ENCODE data around the gene MOB1B. TPM values are rescaled to one million over a fixed set of nuclear protein-coding genes. Genes with fewer than 3 reads are reported as not detected.

The MOB1B gene
- total and polyA plus RNA-seq, 2 of the 13 experiments (the other 11 are each of a cell fraction or from before 2014, with no cell fraction given), result 3.9 to 4.0 TPM

GRCh38 chr4:71009086-71009485 is 106.9 kb downstream of the MOB1B start:
- Histone ChIP-seq H3K36me3 (replicated peaks in 1 of 2; ENCODE audit: control insufficient read depth in 1 of 2, insufficient read depth in 2 of 2, low read length in 2 of 2) (no peaks in the 10 kb centered on the region), H3K9me3 (ENCODE audit: low read length) (no peaks in the 10 kb centered on the region), H4K20me1 (ENCODE audit: insufficient read depth, low read length) (no peaks in the 10 kb centered on the region), H3K27ac (ENCODE audit: extremely low read length, insufficient read depth, low read length) (no peak overlapping the region), H3K4me1 (ENCODE audit: insufficient read depth, low read length) (no peaks in the 10 kb centered on the region), H3K4me2 (ENCODE audit: low read depth, low read length) (no peak overlapping the region), H3K27me3 (ENCODE audit: control insufficient read depth in 1 of 2, insufficient read depth in 2 of 2, low read length in 2 of 2) (no peaks in the 10 kb centered on the region), H2AFZ (ENCODE audit: low read length) (no peak overlapping the region), H3K79me2 (ENCODE audit: insufficient read depth, low read length) (peaks cover 9% of the 10 kb centered on the region), H3K9ac (ENCODE audit: insufficient read depth, low read depth, low read length) (no peak overlapping the region), H3K4me3 (replicated peaks in 1 of 3; ENCODE audit: insufficient read depth in 1 of 3, low read depth in 2 of 3, low read length in 3 of 3) (no peak overlapping the region)
- ChIA-PET POLR2A (no interaction called here), CTCF (ENCODE audit: low intra/inter-chr PET ratio, low total read pairs) (interaction anchor here (1.6 kb wide), 1 partner anchor 357 kb away, joined by 9 read pairs; no protein-coding TSS in a partner anchor)
- DNase-seq (ENCODE audit: low spot score) (no peak), ATAC-seq (no peak), FAIRE-seq (no peak)
- in situ Hi-C loops (cut with HindIII; ENCODE audit: extremely low pct_ligation_motif_present, low pct_unique_long_range_greater_than_20kb), result loop anchor here (25.0 kb wide), 1 partner anchor 347 kb away; the partner anchor contains the start of gene JCHAIN
- 93% methylated on average over 3 of the region's 3 CpGs for WGBS (ENCODE audit: low lambda C conversion rate)
- BruUV-seq (replicated peaks), result no TSS peak
- intact Hi-C loops (cut with micrococcal nuclease; ENCODE audit: unreplicated experiment), result no loop called here
- no peak for TF ChIP-seq CERS6 (CRISPR knock-in tag; IDR thresholded peaks at IDR 0.05)
- no peak for TF ChIP-seq CTCF (CRISPR knock-in tag; IDR thresholded peaks at IDR 0.05)
- no peak for TF ChIP-seq ZNF710 (CRISPR knock-in tag; IDR thresholded peaks at IDR 0.05; ENCODE audit: borderline replicate concordance)
- TF ChIP-seq ZBTB10 (CRISPR knock-in tag; IDR thresholded peaks at IDR 0.05; ENCODE audit: borderline replicate concordance), result no peak
- no peak for TF ChIP-seq RXRA (CRISPR knock-in tag; IDR thresholded peaks at IDR 0.05)
- TF ChIP-seq SKI (IDR thresholded peaks at IDR 0.05; ENCODE audit: partially characterized antibody), result no peak
- TF ChIP-seq ATF6 (CRISPR knock-in tag; conservative IDR thresholded peaks at IDR 0.05), result no peak
- no peak for TF ChIP-seq ZNF30 (CRISPR knock-in tag; IDR thresholded peaks at IDR 0.05)
- TF ChIP-seq PHF20 (CRISPR knock-in tag; IDR thresholded peaks at IDR 0.05), result no peak
- TF ChIP-seq PREB (CRISPR knock-in tag; IDR thresholded peaks at IDR 0.05), result no peak
- TF ChIP-seq ELK4 (CRISPR knock-in tag; IDR thresholded peaks at IDR 0.05; ENCODE audit: borderline replicate concordance), result no peak
